ENCODE measurements around the gene ACAN. TPM values are rescaled to one million over a fixed set of nuclear protein-coding genes. Genes with fewer than 3 reads are reported as not detected.
"Not testable (repeated sequence)": the region's sequence is repeated elsewhere in the genome, so short reads cannot be mapped to it uniquely, and the experiment has no call there.

The ACAN gene
- total and polyA plus RNA-seq, 10 of the 15 experiments (the other 5 are each of a cell fraction or from before 2014, with no cell fraction given) = not detected

DNA sequence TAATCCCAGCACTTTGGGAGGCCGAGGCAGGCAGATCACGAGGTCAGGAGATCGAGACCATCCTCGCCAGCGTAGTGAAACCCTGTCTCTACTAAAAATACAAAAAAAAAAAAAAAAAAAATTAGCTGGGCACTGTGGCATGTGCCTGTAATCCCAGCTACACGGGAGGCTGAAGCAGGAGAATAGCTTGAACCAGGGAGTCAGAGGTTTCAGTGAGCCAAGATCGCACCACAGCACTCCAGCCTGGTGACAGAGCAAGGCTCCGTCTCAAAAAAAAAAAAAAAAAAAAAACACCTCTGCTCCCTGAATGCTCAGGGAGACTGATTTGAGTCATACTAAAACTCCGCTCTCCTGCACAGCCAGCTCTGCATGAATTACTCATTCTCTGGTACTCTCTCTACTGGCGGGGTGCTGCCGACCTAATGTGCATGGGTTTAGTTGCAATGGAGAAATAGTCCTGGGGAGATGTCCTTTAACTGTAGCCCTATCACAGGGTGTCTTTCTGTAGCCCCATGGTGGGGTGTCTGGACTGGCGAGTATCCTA, 117.7 kb downstream of the ACAN start:
- H3K79me2 ChIP-seq (ENCODE audit: control insufficient read depth, insufficient read depth, low read length); in situ Hi-C loops (cut with MboI); H3K27me3 ChIP-seq (replicated peaks in 1 of 2; ENCODE audit: control insufficient read depth in 2 of 2, insufficient read depth in 2 of 2, low read length in 1 of 2); H3K4me3 ChIP-seq; H2AFZ ChIP-seq (ENCODE audit: control insufficient read depth, low read depth, low read length); H3K9ac ChIP-seq (ENCODE audit: control insufficient read depth, insufficient read depth, low read length); BruUV-seq (replicated peaks); H4K20me1 ChIP-seq (ENCODE audit: control insufficient read depth, insufficient read depth); H3K27ac ChIP-seq (ENCODE audit: control insufficient read depth, insufficient read depth); intact Hi-C loops (cut with micrococcal nuclease; ENCODE audit: unreplicated experiment); H3K4me2 ChIP-seq (ENCODE audit: control insufficient read depth, insufficient read depth); H3K36me3 ChIP-seq (ENCODE audit: control insufficient read depth in 2 of 2, insufficient read depth in 2 of 2, low read length in 1 of 2); H3K9me3 ChIP-seq (replicated peaks; ENCODE audit: control insufficient read depth, insufficient read depth, low read length); H3K4me1 ChIP-seq (ENCODE audit: control insufficient read depth, insufficient read depth, low read length): not testable (repeated sequence)
- ChIA-PET POLR2A (interaction anchor here (0.6 to 1.0 kb wide), 4 partner anchors 17 to 1097 kb away, joined by 3 to 9 read pairs (median 6); no protein-coding TSS in a partner anchor), SMC1A (ENCODE audit: uncharacterized antibody, unreplicated experiment) (interaction anchor here (1.0 kb wide), 1 partner anchor 61 kb away, joined by 4 read pairs; no protein-coding TSS in a partner anchor), RAD21 (ENCODE audit: unreplicated experiment) (interaction anchor here (0.7 to 1.6 kb wide), 3 partner anchors 9 to 62 kb away, joined by 3 to 6 read pairs (median 3); no protein-coding TSS in a partner anchor), CTCF (interaction anchor here (0.7 to 4.1 kb wide), 4 partner anchors 16 to 262 kb away, joined by 3 to 27 read pairs (median 4); partner anchors contain the start of gene HAPLN3)
- WGBS (ENCODE audit: insufficient coverage, insufficient replicate concordance, low lambda C conversion rate, missing lambda C conversion rate) = 12% methylated on average over 12 of the region's 12 CpGs
- peak; percentile 65 for TF ChIP-seq JUNB (IDR thresholded peaks at IDR 0.05)
- TF ChIP-seq ZNF384 (IDR thresholded peaks at IDR 0.05; ENCODE audit: borderline replicate concordance, low read depth, low read length) = peak; percentile 67
- TF ChIP-seq IRF4 (IDR thresholded peaks at IDR 0.05; ENCODE audit: low read depth, low read length) = 0 out of 2 replicates have a peak, but pooled peaks have one; percentile 40
- peak; percentile 65; the same call in 1 of the 3 replicates for TF ChIP-seq POU2F2 (IDR thresholded peaks at IDR 0.05; ENCODE audit: borderline replicate concordance, low read depth, low read length)
- TF ChIP-seq IKZF2 (IDR thresholded peaks at IDR 0.05) = peak in 1 of 2 experiments; percentile 23; a peak in 1 of 4 replicates
- DNase-seq (ENCODE audit: low read depth, low spot score) (peak; percentile 33), FAIRE-seq (peak; percentile 62), ATAC-seq (peak; percentile 87)

Other genes with a start within 250 kb of the ACAN start
- gene AEN, start 182.1 kb upstream of the ACAN start, total RNA-seq (2014; rRNA removed) = 76.0 and 81.2 TPM in 2 replicates
- gene AEN, start 182.1 kb upstream of the ACAN start, total RNA-seq (2014; rRNA removed; fragmentation: Illumina TruSeq; extraction: Trizol) = 39.9 and 44.5 TPM in 2 replicates
- 67.2 and 74.4 TPM in 2 replicates for gene AEN, start 182.1 kb upstream of the ACAN start, total RNA-seq (2021)
- gene AEN, start 182.1 kb upstream of the ACAN start, polyA plus RNA-seq (2011; rRNA removed) = 32.5 and 44.7 TPM in 2 replicates
- 25.8 and 33.5 TPM in 2 replicates for gene AEN, start 182.1 kb upstream of the ACAN start, polyA plus RNA-seq (2014; fragmentation: Illumina TruSeq; extraction: Trizol)
- 10 to 100 TPM; 11.7 to 12.0 TPM for gene AEN, start 182.1 kb upstream of the ACAN start, polyA plus RNA-seq (2014; fragmentation: Nextera tagmentation; extraction: Ambion mirVana)
- gene AEN, start 182.1 kb upstream of the ACAN start, polyA plus RNA-seq (2014; rRNA removed) = 62.8 and 66.1 TPM in 2 replicates
- gene AEN, start 182.1 kb upstream of the ACAN start, polyA plus RNA-seq (2016; fragmentation: Nextera tagmentation; extraction: Ambion mirVana) = 10 to 100 TPM; 78.0 to 78.8 TPM
- gene ISG20, start 164.4 kb upstream of the ACAN start, total RNA-seq (2014; rRNA removed) = 210 and 228 TPM in 2 replicates
- gene ISG20, start 164.4 kb upstream of the ACAN start, total RNA-seq (2014; rRNA removed; fragmentation: Illumina TruSeq; extraction: Trizol) = 48.5 and 53.8 TPM in 2 replicates
- 76.5 and 90.2 TPM in 2 replicates for gene ISG20, start 164.4 kb upstream of the ACAN start, total RNA-seq (2021)
- 46.6 and 182 TPM in 2 replicates for gene ISG20, start 164.4 kb upstream of the ACAN start, polyA plus RNA-seq (2011; rRNA removed)
- 3.5 and 23.4 TPM in 2 replicates for gene ISG20, start 164.4 kb upstream of the ACAN start, polyA plus RNA-seq (2014; fragmentation: Illumina TruSeq; extraction: Trizol)
- gene ISG20, start 164.4 kb upstream of the ACAN start, polyA plus RNA-seq (2014; fragmentation: Nextera tagmentation; extraction: Ambion mirVana) = 10 to 100 TPM; 49.6 to 92.9 TPM
- 177 and 251 TPM in 2 replicates for gene ISG20, start 164.4 kb upstream of the ACAN start, polyA plus RNA-seq (2014; rRNA removed)
- gene ISG20, start 164.4 kb upstream of the ACAN start, polyA plus RNA-seq (2016; fragmentation: Nextera tagmentation; extraction: Ambion mirVana) = 10 to 100 TPM; 80.7 to 91.1 TPM
- 3.7 and 6.0 TPM in 2 replicates for gene HAPLN3, start 92.1 kb downstream of the ACAN start, total RNA-seq (2014; rRNA removed)
- gene HAPLN3, start 92.1 kb downstream of the ACAN start, total RNA-seq (2014; rRNA removed; fragmentation: Illumina TruSeq; extraction: Trizol) = 0.64 and 0.98 TPM in 2 replicates
- gene HAPLN3, start 92.1 kb downstream of the ACAN start, total RNA-seq (2021) = 2.9 and 3.1 TPM in 2 replicates
- gene HAPLN3, start 92.1 kb downstream of the ACAN start, polyA plus RNA-seq (2011; rRNA removed) = 4.2 and 5.0 TPM in 2 replicates
- 0.53 TPM in 1 of 2 replicates, not detected in the other for gene HAPLN3, start 92.1 kb downstream of the ACAN start, polyA plus RNA-seq (2014; fragmentation: Illumina TruSeq; extraction: Trizol)
- under 1 TPM in 1 of 2 experiments, not detected in 1; 0.20 TPM for gene HAPLN3, start 92.1 kb downstream of the ACAN start, polyA plus RNA-seq (2014; fragmentation: Nextera tagmentation; extraction: Ambion mirVana)
- 2.6 and 3.2 TPM in 2 replicates for gene HAPLN3, start 92.1 kb downstream of the ACAN start, polyA plus RNA-seq (2014; rRNA removed)
- gene HAPLN3, start 92.1 kb downstream of the ACAN start, polyA plus RNA-seq (2016; fragmentation: Nextera tagmentation; extraction: Ambion mirVana) = 1 to 10 TPM; 1.1 to 1.4 TPM
- 0.87 and 1.1 TPM in 2 replicates for gene MFGE8, start 109.9 kb downstream of the ACAN start, total RNA-seq (2014; rRNA removed)
- gene MFGE8, start 109.9 kb downstream of the ACAN start, total RNA-seq (2014; rRNA removed; fragmentation: Illumina TruSeq; extraction: Trizol) = 0.46 and 0.81 TPM in 2 replicates
- gene MFGE8, start 109.9 kb downstream of the ACAN start, total RNA-seq (2021) = 1.9 and 2.7 TPM in 2 replicates
- 5.2 and 5.9 TPM in 2 replicates for gene MFGE8, start 109.9 kb downstream of the ACAN start, polyA plus RNA-seq (2011; rRNA removed)
- 0.43 and 0.96 TPM in 2 replicates for gene MFGE8, start 109.9 kb downstream of the ACAN start, polyA plus RNA-seq (2014; fragmentation: Illumina TruSeq; extraction: Trizol)
- not detected for gene MFGE8, start 109.9 kb downstream of the ACAN start, polyA plus RNA-seq (2014; fragmentation: Nextera tagmentation; extraction: Ambion mirVana)
- gene MFGE8, start 109.9 kb downstream of the ACAN start, polyA plus RNA-seq (2014; rRNA removed) = 0.86 and 2.0 TPM in 2 replicates
- gene MFGE8, start 109.9 kb downstream of the ACAN start, polyA plus RNA-seq (2016; fragmentation: Nextera tagmentation; extraction: Ambion mirVana) = 1 to 10 TPM in 1 of 2 experiments, under 1 TPM in 1; 0.96 to 1.1 TPM

All from GM12878 (cell line).